ENCODE measurements around the gene BLTP3A.
"Not testable (repeated sequence)": the region's sequence is repeated elsewhere in the genome, so short reads cannot be mapped to it uniquely, and the experiment has no call there.

The BLTP3A gene

DNA sequence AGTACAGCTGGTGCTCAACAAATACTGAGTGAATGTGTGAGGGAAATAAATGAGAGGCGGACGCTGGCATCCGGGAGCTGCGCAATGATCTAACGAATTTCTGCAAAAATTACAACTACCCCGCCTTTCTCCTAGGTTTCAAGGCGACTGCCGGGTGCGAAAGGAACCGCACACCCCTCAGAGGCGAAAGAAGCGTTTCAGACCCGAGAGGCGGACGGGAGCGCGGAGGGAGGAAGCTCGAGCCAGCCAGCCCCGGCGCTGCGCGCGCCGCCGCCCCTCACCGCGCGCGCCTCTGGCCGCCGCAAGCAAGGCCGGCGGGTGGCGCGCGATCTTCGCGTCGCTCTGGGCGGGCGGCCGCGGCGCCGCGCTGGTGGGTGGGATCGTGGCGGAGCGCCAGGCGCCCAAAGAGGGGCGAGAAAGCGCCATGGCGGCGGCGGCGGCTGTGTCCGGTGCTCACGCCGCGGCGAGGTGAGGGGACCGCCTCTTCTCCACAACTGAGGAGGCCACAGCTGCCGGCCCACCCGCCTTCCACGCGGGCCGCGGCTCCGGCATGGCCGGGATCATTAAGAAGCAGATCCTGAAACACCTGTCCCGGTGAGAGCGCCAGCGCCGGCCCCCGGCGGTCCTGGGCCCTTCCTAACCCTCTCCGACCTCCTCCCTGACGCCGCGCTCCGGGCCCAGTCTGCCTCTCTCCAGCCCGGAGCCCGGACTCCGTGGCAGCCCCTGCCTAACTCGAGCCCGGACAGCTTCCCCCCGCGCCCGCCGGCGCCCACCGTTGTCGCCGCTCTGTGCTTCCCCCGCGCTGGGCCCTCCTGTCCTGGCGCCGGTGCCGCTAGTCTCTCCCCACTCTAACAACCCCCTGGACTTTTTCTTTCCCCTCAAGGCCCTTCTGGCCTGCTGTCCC is at the start of gene BLTP3A:
Gene BLTP3A, plus strand, starts transcription at position 383 of the 904 bp plus-strand sequence. Its CDS starts 168 bp downstream, at position 551.
- H3K27ac Mint-ChIP-seq = peak within 1 kb of the TSS; percentile 91
- H3K4me3 Mint-ChIP-seq = peak within 1 kb of the TSS; percentile 98
- no peaks in the 10 kb centered on the region for H3K27me3 Mint-ChIP-seq (ENCODE audit: low read depth)
- H3K4me1 Mint-ChIP-seq (ENCODE audit: low read depth) = peaks cover 18% of the 10 kb centered on the region
- no peaks in the 10 kb centered on the region for H3K9me3 Mint-ChIP-seq
- DNase-seq (ENCODE audit: low spot score) = peak; percentile 81
- peaks cover 1% of the 10 kb centered on the region for H3K36me3 Mint-ChIP-seq (ENCODE audit: low read depth)

DNA sequence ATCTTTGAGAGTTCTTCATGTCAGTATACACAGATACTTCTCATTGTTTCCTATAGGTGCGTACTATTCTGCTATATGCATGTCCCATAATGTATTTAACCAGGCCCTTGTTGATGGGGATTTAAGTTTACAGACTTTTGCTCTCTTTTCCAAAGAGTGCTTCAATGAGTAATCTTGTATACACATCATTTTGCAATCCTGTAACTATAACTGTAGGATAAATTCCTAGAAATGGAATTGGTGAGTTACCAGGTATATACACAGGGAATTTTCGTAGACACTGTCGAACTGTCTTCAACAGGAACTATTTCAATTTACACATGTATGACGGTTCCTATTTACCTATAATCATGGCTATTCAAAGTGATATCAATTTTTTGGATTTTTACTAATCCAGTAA is 49.8 kb upstream of the BLTP3A start:
- Mint-ChIP-seq H3K4me1 (ENCODE audit: low read depth) (peaks cover 18% of the 10 kb centered on the region), H3K4me3 (no peak overlapping the region), H3K9me3 (no peaks in the 10 kb centered on the region), H3K27me3 (ENCODE audit: low read depth) (no peaks in the 10 kb centered on the region), H3K36me3 (ENCODE audit: low read depth) (no peaks in the 10 kb centered on the region), H3K27ac (no peak overlapping the region)
- DNase-seq (ENCODE audit: low spot score) = no peak

DNA sequence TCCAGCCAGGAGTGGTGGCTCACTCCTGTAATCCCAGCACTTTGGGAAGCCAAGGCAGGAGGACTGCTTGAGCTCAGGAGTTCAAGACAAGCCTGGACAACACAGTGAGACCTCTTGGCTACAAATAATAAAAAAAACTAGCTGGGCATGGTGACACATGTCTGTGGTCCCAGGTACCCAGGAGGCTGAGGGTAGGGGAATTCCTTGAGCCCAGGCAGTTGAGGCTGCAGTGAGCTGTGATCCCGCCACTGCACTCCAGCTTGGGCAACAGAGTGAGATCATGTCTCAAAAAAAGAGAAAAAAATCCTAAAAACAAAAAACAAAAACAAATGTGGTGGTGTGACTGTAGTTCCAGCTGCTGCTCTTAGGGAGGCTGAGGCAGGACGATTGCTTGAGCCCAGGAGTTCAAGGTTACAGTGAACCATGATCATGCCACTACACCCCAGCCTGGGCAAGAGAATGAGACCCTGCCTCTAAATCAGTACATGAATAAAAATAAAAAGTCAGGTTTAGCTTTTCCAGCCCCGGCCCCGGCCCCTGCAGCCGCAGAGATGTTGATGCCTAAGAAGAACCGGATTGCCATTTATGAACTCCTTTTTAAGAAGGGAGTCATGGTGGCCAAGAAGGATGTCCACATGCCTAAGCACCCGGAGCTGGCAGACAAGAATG is 48.1 kb upstream of the BLTP3A start:
- no peak overlapping the region for H3K4me3 Mint-ChIP-seq
- no peak for DNase-seq (ENCODE audit: low spot score)
- no peak overlapping the region for H3K27ac Mint-ChIP-seq
- H3K4me1 Mint-ChIP-seq (ENCODE audit: low read depth) = peaks cover 15% of the 10 kb centered on the region
- no peaks in the 10 kb centered on the region for H3K27me3 Mint-ChIP-seq (ENCODE audit: low read depth)
- no peaks in the 10 kb centered on the region for H3K36me3 Mint-ChIP-seq (ENCODE audit: low read depth)
- H3K9me3 Mint-ChIP-seq = no peaks in the 10 kb centered on the region

DNA sequence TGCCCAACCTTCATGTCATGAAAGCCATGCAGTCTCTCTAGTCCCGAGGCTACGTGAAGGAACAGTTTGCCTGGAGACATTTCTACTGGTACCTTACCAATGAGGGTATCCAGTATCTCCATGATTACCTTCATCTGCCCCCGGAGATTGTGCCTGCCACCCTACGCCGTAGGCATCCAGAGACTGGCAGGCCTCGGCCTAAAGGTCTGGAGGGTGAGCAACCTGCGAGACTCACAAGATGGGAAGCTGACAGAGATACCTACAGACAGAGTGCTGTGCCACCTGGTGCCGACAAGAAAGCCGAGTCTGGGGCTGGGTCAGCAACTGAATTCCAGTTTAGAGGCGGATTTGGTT is 47.6 kb upstream of the BLTP3A start:
- not testable (repeated sequence) for DNase-seq (ENCODE audit: low spot score); H3K36me3 Mint-ChIP-seq (ENCODE audit: low read depth); H3K27me3 Mint-ChIP-seq (ENCODE audit: low read depth); H3K9me3 Mint-ChIP-seq; H3K27ac Mint-ChIP-seq; H3K4me3 Mint-ChIP-seq
- H3K4me1 Mint-ChIP-seq (ENCODE audit: low read depth) = peaks cover 12% of the 10 kb centered on the region

DNA sequence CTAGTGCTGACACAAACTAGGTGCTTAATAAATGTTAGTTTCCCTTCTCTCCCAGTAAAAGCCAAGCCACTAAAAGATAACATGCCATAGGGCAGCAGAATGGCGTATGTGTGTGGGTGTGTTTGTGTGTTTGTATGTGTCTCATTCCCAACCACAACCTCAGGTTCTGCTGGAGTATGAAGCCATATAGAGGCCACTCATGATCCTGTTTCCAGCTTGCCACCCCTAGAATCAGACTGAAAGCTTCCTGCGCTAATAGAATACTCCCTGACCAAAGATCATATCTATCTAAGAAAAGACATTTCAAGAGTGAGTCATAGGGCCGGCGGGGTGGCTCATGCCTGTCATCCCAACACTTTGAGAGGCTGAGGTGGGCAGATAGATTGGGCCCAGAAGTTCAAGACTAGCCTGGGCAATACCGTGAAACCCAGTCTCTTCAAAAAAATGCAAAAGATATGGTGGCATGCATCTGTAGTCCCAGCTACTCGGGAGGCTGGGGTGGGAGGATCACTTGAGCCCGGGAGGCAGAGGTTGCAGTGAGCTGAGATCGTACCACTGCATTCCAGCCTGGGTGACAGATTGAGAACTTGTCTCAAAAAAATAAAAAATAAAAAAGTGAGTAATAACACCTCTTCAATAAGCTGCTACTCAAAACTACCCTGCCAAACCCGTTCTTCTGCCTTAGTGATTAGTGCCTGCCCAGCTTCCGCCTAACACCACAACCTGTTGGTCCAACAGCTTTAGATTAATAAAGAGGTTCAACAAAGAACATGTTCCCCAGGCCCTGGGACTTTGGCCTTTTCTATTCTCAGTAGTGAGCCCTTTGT is 46.4 kb upstream of the BLTP3A start:
- H3K9me3 Mint-ChIP-seq = no peaks in the 10 kb centered on the region
- no peak overlapping the region for H3K4me3 Mint-ChIP-seq
- H3K27ac Mint-ChIP-seq = no peak overlapping the region
- no peaks in the 10 kb centered on the region for H3K36me3 Mint-ChIP-seq (ENCODE audit: low read depth)
- H3K4me1 Mint-ChIP-seq (ENCODE audit: low read depth) = peaks cover 6% of the 10 kb centered on the region
- H3K27me3 Mint-ChIP-seq (ENCODE audit: low read depth) = no peaks in the 10 kb centered on the region
- peak; percentile 60 for DNase-seq (ENCODE audit: low spot score)

- Mint-ChIP-seq H3K4me3 (no peak overlapping the region), H3K4me1 (ENCODE audit: low read depth) (peaks cover 5% of the 10 kb centered on the region), H3K9me3 (no peaks in the 10 kb centered on the region), H3K27me3 (ENCODE audit: low read depth) (no peaks in the 10 kb centered on the region), H3K27ac (no peak overlapping the region), H3K36me3 (ENCODE audit: low read depth) (no peaks in the 10 kb centered on the region)
- DNase-seq (ENCODE audit: low spot score) = no peak
These were observed 45.6 kb upstream of the BLTP3A start for GRCh38 chr6:34746104-34746846.

- Mint-ChIP-seq H3K27me3 (ENCODE audit: low read depth) (no peaks in the 10 kb centered on the region), H3K9me3 (no peaks in the 10 kb centered on the region), H3K4me3 (no peak overlapping the region), H3K27ac (no peak overlapping the region), H3K36me3 (ENCODE audit: low read depth) (no peaks in the 10 kb centered on the region), H3K4me1 (ENCODE audit: low read depth) (peaks cover 5% of the 10 kb centered on the region)
- no peak for DNase-seq (ENCODE audit: low spot score)
These were observed 43.1 kb upstream of the BLTP3A start for GRCh38 chr6:34748757-34749156.

GRCh38 chr6:34756513-34756856 is 35.4 kb upstream of the BLTP3A start:
- H3K4me1 Mint-ChIP-seq (ENCODE audit: low read depth); H3K27me3 Mint-ChIP-seq (ENCODE audit: low read depth); H3K4me3 Mint-ChIP-seq; H3K36me3 Mint-ChIP-seq (ENCODE audit: low read depth); H3K27ac Mint-ChIP-seq; H3K9me3 Mint-ChIP-seq: not testable (repeated sequence)
- DNase-seq (ENCODE audit: low spot score) = peak; percentile 24

DNA sequence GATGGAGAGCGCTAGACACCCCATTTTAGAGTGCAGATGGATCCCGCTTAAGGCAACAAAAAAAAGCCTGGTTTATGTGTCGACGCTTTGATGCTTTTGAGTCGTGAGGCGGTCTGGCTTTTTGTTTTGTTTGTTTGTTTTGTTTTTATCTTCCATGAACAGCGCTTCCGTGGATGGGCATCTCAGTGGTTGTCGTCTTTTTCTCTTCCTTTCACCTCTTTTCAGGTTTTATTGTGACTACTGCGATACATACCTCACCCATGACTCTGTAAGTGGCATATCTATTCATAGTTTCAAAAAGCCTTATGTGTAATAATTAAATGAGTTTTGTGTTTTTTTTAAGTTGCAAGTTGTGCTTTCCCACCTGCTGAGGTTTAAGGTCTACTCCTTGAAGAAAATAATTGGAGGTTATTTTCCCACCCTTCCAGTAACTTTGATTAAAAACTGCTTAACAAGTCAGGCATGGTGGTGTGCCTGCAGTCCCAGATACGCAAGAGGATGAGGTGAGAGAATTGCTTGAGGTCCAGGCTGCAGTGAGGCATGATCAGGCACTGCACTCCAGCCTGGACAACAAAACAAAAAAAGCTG is 34.1 kb upstream of the BLTP3A start:
- H3K4me1 Mint-ChIP-seq (ENCODE audit: low read depth) = no peaks in the 10 kb centered on the region
- no peaks in the 10 kb centered on the region for H3K27me3 Mint-ChIP-seq (ENCODE audit: low read depth)
- no peak overlapping the region for H3K4me3 Mint-ChIP-seq
- no peak overlapping the region for H3K27ac Mint-ChIP-seq
- no peak for DNase-seq (ENCODE audit: low spot score)
- peaks cover 6% of the 10 kb centered on the region for H3K36me3 Mint-ChIP-seq (ENCODE audit: low read depth)
- no peaks in the 10 kb centered on the region for H3K9me3 Mint-ChIP-seq

GRCh38 chr6:34760108-34760507 is 31.8 kb upstream of the BLTP3A start:
- Mint-ChIP-seq H3K4me3 (no peak overlapping the region), H3K36me3 (ENCODE audit: low read depth) (peaks cover 13% of the 10 kb centered on the region)

GRCh38 chr6:34761681-34762080 is 30.2 kb upstream of the BLTP3A start:
- not testable (repeated sequence) for DNase-seq (ENCODE audit: low spot score); H3K27ac Mint-ChIP-seq; H3K4me3 Mint-ChIP-seq; H3K27me3 Mint-ChIP-seq (ENCODE audit: low read depth); H3K4me1 Mint-ChIP-seq (ENCODE audit: low read depth); H3K9me3 Mint-ChIP-seq
- H3K36me3 Mint-ChIP-seq (ENCODE audit: low read depth) = peaks cover 18% of the 10 kb centered on the region

More at GRCh38 chr6:34760108-34760507, 31.8 kb upstream of the BLTP3A start:
- DNase-seq (ENCODE audit: low spot score) = no peak
- H3K4me1 Mint-ChIP-seq (ENCODE audit: low read depth) = no peaks in the 10 kb centered on the region
- no peaks in the 10 kb centered on the region for H3K27me3 Mint-ChIP-seq (ENCODE audit: low read depth)
- H3K27ac Mint-ChIP-seq = no peak overlapping the region
- H3K9me3 Mint-ChIP-seq = no peaks in the 10 kb centered on the region

- no peak overlapping the region for H3K27ac Mint-ChIP-seq
- peaks cover 14% of the 10 kb centered on the region for H3K4me1 Mint-ChIP-seq (ENCODE audit: low read depth)
- DNase-seq (ENCODE audit: low spot score) = no peak
- no peaks in the 10 kb centered on the region for H3K27me3 Mint-ChIP-seq (ENCODE audit: low read depth)
- no peak overlapping the region for H3K4me3 Mint-ChIP-seq
- H3K9me3 Mint-ChIP-seq = no peaks in the 10 kb centered on the region
- H3K36me3 Mint-ChIP-seq (ENCODE audit: low read depth) = peaks cover 51% of the 10 kb centered on the region
These were observed 23.7 kb upstream of the BLTP3A start for GRCh38 chr6:34768148-34768547.

- DNase-seq (ENCODE audit: low spot score) = no peak
- Mint-ChIP-seq H3K36me3 (ENCODE audit: low read depth) (peaks cover 53% of the 10 kb centered on the region), H3K4me3 (no peak overlapping the region), H3K27me3 (ENCODE audit: low read depth) (no peaks in the 10 kb centered on the region), H3K27ac (no peak overlapping the region), H3K9me3 (no peaks in the 10 kb centered on the region), H3K4me1 (ENCODE audit: low read depth) (peaks cover 14% of the 10 kb centered on the region)
These were observed 20.2 kb upstream of the BLTP3A start for GRCh38 chr6:34771727-34772126.
